ENCODE results near the gene PRRX2.
"Not testable (repeated sequence)": the region's sequence is repeated elsewhere in the genome, so short reads cannot be mapped to it uniquely, and the experiment has no call there.

The PRRX2 gene

DNA sequence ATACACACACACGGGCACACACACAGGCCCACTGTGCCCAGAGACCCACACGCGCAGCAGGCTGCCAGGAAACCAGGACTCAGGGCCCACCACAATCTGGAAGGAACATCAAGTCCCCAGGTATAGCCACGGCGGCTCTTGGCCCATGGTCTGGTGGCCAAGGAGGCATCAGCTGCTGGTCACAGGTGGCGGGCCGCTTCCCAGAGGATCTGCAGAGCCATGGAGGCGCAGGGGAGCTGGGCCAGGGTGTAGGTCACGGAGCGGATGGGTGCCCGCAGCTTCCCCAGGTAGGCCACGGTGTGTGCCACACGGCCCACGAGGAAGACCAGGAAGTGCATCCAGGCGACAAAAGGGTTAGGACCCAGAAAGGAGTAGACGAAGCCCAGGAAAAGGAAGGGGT lies 74.0 kb downstream of the PRRX2 start:
- no peak for DNase-seq

DNA sequence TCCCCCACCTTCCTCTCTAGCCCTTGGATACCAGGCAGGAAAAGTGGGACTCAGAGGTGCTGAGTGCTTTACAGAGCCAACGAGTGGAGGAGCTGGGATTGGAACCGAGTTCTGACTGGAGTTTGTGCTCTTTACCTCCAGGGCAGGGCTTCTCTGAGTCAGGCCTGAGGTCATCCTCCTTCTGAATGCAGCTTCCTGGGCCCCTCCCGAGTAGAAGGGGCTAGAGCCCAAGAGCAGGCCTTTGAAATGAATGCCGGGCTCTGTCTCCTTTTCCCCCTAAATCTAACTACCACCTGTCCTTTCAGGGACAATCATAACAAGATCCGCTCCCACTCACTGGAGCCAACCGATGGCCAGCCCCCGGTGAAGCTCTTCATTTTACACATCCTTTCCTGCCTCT lies 74.7 kb downstream of the PRRX2 start:
- DNase-seq = no peak

DNA sequence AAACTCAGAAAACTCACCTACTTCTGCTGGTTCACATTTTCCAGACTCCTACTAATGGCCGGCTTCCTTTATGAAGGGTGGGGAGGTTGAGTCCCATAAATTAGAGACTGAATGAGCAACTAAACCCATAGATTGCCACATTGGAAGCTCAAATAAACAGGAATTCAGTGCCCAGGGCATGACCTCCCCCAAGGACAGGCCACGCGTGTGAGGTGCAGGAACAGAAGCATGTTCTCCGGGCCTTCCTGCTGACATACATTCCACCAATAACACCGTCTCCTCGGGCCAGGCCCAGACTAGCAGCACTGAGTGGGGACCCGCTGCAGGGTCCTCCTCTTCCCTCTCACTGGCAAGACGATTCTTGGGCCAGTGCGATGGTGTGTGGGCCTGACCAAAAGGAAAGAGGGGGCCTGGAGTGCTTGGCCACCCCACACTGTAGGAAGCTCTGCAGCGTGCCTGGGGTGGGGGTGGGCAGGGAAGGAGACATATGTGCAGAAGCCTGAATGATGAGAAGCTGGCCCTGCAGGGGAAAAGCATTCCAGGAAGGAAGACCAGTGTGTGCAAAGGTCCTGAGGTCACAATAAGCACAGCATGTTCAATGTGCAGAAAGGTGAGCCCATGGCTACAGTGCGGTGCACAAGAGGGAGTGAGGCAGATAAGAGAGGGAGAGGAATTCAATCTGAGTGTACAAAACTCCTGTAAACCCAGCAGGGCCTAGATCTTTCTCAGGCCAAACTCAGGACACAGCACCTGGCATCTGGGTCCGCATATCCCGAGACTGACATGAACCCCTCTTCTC lies 75.4 kb downstream of the PRRX2 start:
- no peak for DNase-seq

DNA sequence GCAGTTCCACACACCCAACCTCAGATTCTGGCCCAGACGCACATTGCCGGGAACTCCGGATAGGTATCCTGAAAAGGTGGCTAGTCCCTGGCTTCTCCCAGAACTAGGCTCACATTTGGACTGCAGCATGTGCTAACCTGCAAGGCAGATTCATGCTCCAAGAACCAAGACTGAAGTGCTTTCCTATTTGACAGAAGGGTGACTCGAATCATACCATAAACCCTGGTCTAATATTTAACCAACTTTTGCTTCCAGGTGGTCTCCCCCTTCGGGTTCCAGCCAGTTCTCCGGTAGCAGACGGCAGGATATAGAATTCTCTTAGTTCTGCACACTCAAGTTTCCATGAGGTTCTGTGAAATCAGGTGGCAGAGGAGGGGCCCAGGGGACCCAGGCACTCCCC lies 79.8 kb downstream of the PRRX2 start:
- DNase-seq = no peak

DNA sequence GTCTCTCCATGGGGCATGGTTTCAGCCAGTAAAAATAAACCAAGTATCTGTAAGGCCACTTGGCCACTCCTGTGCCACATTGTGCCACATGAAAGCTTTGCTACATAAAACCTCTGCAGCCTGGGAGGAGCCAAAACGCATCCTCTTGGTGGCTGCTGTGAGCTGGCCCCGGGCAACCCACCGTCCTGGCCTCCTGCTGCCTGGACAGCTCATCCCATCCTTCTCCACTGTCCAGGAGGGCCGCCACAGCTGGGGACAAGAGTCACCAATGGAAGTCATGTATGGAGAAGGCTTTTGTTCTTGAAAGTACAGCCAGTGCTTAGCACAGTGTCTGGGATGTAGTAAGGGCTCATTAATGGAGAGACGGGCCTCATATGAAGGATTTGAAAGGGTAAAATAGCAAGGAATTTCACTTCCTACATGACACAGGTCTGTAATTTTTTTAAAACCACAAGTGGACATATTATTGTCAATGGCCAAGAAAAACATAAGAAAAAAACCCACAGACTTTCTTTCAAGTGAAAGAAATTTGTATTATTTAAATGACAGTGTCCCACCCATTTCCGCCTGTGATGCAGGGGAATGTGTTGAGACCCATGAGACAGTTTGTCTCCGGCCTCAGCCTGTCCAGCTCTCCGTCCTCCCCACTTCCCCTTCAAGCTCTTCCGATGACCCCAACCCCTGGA lies 80.8 kb downstream of the PRRX2 start:
- DNase-seq = no peak

DNA sequence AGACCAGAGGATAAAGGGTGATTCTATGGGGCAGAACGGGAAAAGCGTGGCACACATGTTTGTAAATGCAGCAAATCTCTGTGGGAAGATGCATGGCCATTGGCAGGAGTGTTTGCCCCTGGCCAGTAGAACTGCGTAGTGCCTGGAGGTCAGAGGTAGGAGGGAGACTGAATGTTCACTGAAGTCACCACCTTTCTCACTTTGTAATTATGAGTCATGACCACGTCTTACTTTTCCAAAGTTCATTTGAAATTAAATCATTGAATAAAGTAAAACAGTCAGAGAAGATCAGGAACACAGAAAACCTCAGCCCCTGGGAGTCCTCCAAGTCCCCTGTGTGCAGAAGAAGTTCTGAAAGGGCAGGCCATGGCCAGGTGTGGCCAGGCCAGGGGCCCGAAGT lies 82.8 kb downstream of the PRRX2 start:
- no peak for DNase-seq

DNA sequence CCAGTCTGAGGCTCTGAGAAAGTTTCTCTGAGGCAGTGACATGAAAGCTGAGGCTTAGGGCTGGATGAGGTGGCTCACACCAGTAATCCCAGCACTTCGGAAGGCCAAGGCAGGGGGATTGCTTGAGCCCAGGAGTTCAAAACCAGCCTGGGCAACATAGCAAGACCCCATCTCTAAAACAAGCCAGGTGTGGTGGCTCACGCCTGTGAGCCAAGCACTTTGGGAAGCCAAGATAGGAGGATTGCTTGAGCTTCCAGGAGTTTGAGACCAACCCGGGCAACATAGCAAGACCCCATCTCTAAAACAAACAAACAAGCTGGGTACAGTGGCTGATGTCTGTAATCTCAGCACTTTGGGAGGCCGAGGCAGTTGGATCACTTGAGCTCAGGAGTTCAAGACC lies 83.6 kb downstream of the PRRX2 start:
- not testable (repeated sequence) for DNase-seq

DNA sequence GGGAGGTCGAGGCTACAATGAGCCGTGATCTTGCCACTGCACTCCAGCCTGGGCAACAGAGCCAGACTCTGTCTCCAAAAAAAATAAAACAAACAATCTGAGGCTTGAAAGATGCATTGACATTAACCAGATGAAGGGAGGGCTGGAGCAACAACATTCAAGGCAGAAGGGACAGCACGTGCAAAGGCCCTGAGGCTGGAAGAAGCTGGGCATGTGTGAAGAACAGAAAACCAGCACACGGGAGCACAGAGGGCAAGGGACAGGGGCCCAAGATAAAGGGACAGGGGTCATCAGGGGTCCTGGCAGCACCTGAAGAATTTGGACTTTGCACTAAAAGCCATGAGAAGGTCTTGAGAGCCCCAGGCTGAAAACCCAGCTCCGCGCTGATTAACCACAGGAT lies 84.1 kb downstream of the PRRX2 start:
- no peak for DNase-seq

DNA sequence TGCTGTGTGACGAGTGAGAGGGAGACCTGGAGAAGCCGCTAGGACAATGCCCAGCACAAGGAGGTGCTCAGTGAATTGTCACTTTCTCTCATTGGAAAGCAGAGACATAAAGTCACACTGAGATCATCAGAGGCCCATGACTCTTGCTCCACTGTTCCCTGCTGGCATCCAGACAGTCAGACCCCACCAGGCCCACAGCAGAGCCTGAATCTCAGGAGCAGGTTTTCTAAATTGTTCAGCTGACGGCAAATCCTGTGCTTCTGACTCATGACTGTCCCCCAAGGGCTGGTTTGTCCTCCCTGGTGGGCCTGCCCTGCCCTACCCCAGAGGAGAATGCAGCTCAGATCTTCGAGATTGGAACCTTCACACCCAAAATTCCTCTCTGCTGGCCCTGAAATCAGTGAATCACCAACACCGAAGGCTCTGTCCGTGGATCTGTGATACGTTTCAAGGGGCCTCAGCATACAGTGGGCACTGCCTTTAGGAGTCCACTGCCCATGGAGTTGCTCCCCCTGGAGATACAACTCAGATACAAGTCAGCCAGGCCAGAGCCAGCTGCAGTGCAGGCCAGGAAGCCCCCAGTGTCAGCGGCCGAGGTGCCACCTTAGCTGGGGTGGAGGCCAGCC lies 84.7 kb downstream of the PRRX2 start:
- no peak for DNase-seq

DNA sequence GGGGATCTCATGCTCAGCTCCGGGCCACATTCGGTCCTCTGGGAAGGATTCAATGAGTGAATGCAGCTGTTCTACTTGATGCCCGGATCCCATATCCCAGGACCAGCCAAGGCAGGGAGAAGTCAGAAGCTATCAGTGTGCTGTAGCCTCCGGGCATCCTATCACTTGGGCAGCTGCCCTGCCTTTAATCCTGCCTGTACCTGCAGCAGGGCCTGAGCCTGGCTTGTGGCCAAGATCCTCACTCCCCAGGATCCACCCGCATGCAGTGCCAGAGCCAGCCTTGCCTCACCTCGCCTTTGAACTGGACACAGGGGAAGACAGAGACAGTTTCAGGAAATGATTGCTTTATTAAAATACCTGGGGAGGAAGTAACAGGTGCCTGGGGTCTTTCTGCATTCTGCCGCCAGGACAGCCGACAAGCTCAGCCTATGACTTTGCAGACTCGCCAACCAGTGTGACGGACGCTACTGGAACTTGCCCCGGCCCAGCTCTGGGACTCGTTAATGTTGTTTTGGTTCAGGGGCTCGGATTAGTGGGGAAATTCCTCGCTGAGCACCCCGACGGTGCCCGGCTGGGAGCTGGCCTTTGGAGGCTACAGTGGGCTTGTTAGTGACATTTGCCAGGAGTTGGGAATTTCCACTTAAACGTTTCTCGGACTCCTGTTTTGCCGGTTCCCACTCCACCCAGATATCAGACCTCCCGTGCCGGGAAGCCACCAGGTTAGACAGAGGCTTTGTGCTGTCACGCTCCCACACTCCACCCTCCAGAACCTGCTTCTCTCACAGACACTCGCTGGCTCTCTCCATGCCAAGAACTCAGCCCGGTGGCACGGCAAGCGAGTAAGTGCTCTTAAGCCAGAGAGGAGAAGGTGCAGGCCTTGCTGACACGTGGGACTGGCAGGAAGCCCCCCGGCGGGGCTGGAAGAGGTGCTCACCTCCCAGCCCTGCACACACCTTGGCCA lies 86.7 kb downstream of the PRRX2 start:
- DNase-seq = no peak

DNA sequence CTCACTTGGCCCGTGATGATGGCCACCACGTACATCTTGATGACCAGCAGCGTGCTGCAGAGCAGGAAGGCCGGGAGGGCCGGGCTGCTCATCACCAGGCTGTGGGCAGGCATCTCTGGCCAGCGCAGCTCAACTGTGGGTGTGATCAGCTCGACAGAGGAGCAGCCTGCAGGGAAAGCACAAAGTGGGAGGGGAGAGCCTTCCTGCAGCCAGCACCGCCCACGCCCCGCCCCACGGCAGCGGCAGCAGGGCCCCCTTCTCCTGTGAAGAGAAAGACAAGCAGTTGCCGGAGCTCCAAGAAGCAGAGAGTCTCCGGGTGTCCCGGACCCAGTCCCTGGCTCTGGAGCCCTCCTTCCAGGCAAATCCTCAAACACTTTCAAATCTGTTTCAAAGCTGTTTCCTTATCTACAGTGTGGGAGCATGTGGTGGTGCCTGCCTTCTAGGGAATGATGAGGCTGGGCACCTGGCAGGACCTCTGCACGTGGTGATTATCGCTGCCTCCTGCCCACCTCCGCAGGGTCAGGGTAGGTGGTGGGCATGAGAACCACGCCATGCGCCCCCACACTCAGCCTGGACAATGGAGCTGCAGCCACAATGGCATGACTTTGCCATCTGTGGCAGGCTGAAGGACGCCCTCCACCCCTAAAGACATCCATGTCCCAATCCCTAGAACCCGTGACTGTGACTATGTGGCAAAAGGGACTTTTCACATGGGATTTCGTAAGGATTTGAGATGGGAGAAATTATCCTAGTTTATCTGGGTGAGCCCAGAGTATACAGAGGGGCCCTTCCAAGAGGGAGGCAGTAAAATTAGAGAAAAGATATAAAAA lies 87.7 kb downstream of the PRRX2 start, which contains the start of gene PTGES:
PTGES (minus strand) TSS at position 143 of the 830 bp plus-strand sequence; CDS start at position 113, 30 bp downstream.
- peak; percentile 50 to 56 for DNase-seq

DNA sequence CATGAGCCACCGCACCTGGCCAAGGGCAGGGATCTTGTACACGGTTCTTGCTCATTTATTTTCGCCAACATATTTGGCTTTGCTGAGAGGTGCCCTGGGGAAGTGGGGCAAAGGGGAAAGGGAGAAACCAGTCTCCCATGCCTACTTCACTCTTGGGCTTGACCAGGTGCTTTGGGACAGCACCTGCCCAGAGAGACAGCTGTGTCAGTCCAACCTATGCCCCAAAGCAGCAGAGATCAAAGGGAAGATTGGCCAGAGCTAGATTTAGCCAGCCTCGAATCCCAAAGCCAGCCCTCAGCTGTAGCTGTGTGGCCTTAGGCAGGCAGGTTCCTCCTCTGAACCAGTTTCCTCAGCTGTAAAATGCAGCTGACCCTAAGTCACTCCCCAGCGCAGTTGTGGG lies 89.7 kb downstream of the PRRX2 start:
- DNase-seq = no peak

DNA sequence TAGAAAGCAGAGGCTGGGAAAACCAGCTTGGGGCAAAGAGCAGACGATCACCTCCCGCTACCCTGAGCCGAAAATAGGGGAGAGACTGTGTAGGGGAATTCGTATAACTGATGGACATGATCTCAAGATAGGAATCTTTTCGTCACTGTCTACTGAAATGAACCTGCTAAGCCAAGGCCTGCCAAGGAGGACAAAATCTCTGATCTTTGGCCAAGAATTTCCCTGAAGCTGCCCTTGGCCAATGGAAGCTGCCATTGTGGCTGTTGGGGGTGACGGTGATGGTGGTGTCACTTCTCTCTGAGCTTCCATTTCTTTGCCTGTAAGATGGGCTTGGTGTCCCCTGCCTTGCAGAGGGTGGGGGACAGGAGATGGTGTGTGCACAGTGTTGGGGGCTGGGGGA lies 90.7 kb downstream of the PRRX2 start:
- DNase-seq = no peak

DNA sequence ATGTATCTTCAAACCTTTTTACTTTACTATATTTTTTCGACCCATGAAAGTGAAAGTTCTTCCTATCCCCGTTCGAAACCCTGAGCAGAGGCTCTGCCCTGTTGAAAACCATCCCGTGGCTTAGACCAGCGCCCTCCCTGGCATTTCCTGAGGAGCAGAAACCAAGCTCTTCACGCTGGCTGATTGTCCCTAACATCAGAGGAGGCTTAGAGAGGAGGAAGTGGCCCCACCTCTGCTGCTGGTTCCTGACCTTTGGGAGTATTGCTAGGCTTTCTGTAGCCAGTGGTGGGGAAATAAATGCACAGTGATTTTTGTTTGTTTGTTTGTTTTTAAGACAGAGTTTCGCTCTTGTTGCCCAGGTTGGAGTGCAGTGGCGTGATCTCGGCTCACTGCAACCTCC lies 91.6 kb downstream of the PRRX2 start:
- DNase-seq = no peak

DNA sequence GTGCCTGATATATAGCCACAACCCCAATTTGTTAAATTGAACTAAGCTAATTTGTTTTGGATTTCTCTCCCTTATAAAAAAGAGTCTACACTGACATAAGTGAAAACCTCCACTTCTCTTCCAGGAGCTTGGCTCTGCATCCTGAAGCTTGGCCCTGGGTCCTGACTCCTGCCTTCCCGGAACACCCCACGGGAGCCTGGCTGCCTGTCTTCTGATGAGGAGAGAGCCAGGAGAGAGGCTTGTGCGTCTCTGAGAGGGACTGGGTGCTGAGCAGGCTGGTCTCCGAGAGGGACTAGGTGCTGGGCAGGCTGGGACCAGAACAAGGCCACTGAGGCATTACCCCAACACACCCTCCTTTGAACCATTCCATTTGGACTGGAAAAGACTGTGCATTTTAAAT lies 93.9 kb downstream of the PRRX2 start:
- no peak for DNase-seq

DNA sequence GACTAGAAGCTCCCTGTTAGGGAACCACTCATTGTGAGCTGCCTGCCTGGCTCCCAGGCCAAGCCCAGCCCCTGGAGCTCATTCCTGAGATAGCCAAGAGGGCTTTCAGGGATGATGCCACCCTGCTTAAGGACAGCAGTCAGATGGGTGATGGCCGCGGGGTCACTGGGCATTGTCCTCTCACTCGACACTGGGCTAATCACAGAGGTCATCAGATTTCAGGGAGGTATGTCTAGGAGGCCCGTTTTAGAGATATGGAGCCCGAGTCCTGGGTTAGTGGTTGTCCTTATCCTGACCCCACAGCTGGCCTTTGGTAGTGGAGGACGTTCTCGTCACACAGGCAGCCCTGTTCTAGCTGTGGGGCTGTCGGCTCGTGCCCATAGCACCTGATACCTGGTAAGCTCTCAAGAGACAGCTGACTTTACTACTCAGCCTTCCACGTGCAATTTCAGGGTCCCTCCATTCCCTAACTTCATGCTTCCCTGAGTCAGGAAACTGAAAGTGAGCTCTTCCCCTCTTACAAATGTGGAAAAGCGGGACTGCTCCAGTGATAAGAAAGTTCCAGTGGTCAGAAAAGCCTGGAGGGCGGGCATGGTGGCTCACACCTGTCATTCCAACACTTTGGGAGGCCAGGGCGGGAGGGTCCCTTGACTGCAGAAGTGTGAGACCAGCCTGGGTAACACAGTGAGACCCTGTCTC lies 94.5 kb downstream of the PRRX2 start:
- no peak for DNase-seq

DNA sequence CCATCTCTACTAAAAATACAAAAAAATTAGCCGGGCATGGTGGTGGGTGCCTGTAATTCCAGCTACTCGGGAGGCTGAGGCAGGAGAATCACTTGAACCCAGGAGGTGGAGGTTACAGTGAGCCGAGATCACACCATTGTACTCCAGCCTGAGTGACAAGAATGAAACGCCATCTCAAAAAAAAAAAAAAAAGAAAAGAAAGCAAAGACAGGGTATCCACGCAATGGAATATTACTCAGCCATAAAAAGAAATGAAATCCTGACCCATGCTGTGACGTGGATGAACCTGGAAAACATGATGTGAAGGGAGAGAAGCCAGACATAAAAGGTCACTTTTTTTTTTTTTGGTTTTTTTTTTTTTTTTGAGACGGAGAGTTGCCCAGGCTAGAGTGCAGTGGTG lies 95.3 kb downstream of the PRRX2 start:
- DNase-seq = not testable (repeated sequence)

DNA sequence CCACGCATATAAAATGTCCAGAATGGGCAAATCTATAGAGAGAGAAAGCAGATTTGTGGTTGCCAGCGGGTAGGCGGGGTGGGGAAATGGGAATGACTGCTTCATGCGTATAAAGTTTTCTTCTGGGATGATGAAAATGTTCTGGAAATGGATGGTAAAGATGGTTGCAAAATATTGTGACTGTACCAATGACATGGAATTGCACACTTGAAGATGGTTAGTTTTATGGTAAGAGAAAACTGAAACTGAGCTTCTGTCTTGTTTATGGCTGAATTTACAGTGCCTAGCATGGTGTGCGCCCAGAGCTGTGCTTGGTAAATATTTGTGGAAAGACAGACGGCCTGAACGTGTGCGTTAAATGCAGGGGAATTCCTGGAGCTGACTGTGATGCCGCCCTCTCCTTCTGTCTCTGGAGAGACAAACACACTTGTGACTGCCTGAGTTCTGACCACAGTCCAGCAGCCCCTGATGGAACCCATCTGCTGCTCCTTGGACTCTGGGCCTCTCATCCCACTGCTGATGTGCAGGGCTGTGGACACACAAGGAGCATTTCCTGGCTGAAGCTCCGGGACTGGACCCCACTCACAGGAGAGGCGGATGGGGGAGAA lies 96.0 kb downstream of the PRRX2 start:
- DNase-seq = no peak

DNA sequence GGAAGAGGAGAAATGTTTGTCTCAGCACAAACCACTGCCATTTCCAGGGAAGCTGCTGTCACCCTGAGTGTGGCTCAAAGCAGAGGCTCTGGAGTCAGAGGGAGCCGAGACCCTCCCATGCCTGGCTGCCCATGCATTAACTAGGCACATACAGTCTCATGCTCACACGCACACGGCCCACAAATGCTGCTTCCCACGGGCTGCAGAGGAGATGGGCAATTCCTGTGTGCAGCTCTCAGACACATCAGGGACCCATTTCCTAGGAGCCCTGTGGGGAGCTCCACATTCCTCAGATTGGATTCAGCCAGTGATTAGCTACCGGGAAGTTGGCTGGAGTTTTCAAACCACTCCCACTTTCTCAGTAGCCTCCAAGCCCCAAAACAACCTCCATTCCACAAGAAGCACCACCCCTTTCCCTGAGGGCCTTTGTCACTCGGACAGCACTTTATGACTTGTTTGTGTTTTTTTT lies 96.5 kb downstream of the PRRX2 start:
- no peak for DNase-seq

DNA sequence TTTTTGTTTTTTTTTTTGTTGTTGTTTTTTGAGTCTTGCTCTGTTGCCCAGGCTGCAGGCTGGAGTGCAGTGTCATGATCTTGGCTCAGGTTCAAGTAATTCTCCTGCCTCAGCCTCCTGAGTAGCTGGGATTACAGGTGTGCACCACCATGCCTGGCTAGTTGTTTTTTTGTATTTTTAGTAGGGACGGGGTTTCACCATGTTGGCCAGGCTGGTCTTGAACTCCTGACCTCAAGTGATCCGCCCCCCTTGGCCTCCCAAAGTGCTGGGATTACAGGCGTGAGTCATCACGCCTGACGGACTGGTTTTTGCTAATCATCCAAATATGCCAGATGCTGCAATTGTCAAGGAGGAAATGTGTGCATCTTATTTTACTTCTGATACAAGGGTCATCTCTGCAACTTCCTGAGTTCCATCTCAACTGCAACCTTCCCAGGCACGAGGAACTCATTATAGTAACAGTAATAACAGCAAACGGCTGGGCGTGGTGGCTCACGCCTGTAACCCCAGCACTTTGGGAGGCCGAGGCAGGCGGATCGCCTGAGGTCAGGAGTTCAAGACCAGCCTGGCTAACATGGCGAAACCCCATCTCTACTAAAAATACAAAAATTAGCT lies 97.0 kb downstream of the PRRX2 start:
- DNase-seq = not testable (repeated sequence)
